Activated CD8-positive, alpha-beta memory T cell treated with anti-CD3 and anti-CD28 coated beads, Interleukin-2, amount 50 U/mL, for 1 hour (primary cell): ENCODE data around the gene HSD17B1.

Experiments used
- DNase-seq: peaks from one replicate; pipeline ENCODE4 v3.0.0-alpha.2; 2020; ENCODE audit errors: extremely low read depth

HSD17B1 gene

DNA sequence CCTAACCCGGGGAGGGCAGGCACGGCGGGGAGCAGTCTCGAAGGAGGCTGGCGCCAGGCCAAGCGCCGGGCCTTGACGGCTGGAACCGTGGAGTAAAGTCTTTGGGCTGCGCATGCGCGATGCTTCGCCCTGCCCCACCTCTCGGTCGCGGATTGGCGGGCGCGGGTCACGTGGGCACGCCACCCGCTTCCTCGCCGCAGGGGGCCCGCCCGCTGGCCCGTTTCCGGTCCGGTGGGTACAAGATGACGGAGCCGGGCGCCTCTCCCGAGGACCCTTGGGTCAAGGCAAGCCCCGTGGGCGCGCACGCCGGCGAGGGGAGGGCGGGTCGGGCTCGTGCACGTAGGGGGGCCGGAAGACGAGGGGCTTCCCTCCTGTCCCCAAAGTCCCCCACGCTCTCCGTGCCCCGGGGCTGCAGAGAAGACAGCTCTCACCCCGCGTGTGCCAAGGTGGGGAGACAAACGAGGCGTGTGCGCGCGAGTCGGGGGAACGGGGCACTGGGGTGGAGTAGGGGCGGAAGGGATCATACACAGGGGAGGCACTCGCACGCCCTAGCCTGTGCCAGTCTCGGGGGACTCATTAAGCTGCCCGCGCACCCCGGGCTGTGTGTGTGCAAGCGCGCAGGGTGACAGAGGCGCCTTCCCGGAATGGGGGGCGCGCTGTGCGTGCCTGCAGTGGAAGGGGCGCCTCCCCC lies 14.3 kb downstream of the HSD17B1 start, which contains the start of gene MLX:
Gene MLX, plus strand, starts transcription at position 218 of the 691 bp plus-strand sequence. Its CDS starts 25 bp downstream, at position 243.
- DNase-seq, result peak; percentile 78

DNA sequence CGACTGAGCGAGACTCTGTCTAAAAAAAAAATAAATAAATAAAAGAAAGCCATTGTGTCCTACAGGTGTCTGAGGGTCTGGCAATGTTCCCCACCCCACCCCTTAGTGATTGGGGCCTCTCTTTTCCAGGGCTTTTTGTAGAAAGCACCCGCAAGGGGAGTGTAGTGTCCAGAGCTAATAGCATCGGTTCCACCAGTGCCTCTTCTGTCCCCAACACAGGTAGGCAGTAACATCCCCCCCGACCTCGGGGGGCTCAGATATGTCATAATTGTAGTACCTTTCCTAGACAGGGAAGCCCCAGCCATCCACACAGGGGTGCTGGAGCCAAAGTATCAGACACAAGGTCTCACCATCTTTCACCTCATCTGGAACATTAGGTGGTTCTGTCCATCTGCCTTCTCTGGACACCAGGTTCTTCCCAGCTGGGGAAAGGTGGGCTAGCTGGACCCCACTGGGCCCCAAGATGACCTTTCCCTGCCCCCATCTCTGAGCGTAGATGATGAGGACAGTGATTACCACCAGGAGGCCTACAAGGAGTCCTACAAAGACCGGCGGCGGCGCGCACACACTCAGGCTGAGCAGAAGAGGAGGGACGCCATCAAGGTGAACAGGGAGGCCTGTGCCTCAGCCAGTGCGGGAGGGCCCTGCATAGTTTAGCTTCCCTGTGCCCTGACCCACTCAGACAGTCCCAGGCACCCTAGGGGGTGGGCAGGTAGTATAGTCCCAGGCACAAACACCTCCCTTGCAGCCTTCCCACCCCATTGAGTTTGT lies 15.8 kb downstream of the HSD17B1 start:
- DNase-seq, result no peak

DNA sequence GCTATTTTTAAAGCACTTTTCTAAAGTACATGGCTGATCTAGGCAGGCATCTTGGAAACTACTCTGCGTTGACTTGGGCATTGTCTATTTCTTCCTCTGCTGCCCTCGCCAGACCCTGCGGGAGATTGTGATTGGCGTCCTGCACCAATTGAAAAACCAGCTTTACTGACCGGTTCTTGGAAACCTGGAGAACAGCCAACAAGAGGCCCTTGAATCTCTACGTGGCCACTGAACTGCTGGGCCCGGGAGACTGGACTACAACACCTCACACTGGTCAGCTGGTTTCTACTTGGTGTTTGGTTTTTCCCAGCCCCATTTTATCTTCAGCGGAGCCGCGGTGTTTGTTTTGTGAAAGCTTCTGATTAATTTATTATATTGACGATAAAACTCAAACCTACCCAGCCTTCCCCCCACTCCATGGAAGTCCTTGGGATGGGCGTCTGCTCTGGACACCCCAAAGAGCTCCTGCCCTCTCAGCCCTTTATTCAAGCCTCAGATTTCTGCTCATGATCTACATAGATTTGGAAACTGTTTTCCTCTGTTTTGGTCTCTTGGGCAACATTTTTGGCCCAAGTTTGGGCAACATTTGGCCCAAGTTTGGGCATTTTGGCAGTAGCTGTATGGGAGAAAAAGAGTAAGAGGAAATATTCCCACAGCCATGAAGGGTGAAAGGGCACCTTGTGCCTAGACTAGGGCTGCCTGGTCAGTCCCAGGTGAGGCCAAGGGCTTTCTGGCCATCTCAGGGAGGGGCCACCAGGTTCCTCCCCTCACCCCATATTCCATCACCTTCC lies 18.9 kb downstream of the HSD17B1 start:
- DNase-seq, result no peak

DNA sequence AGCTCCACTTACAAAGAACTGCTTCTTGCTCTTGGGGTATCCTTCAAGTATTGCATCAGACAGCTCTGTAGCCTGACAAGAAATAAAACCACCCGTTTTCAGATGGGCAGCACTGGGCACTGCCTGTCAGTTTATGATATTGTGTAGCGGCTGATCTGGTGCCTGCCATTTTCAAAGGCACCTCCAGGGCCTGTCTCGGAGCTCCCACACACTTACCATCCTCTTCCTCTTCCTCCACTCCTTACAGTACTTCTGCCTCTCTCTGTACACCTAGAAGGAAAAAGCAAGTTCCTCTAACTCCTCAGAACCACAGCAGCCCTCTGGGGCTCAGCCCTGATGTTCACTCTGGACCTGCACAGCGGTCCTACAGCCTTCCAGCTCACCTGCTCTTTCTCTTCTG lies 20.4 kb downstream of the HSD17B1 start:
- DNase-seq, result no peak

GRCh38 chr17:42574463-42574862 lies 21.7 kb downstream of the HSD17B1 start:
- no peak for DNase-seq

DNA sequence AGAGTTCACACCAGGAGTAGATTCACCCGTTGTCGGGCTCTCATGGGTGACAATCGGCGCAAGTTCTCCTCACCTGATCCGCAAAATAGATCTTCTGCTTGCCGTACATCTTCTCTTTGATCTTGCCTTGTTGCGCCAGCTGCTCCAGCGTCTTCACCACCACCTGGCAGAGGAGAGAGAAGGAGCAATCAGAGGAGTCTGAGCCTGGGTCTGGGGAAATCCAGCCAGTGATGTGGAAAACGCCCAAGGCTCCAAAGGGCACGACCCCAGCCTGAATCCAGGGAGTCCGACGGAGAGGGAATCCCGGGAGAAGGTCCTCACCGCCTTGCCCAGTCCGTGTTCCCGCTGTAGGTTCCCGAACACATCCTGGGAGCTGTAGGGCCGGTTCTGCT lies 24.4 kb downstream of the HSD17B1 start:
- no peak for DNase-seq

- DNase-seq, result peak; percentile 66
Measured at GRCh38 chr17:42577532-42578281, 25.0 kb downstream of the HSD17B1 start, which contains the start of gene PSMC3IP. Gene PSMC3IP (minus strand): TSS chr17:42577729. CDS start chr17:42577686, 43 bp downstream.

- no peak for DNase-seq
Measured at GRCh38 chr17:42578282-42578869, 25.7 kb downstream of the HSD17B1 start.

- no peak for DNase-seq
Measured at GRCh38 chr17:42579794-42580551, 27.2 kb downstream of the HSD17B1 start.

DNA sequence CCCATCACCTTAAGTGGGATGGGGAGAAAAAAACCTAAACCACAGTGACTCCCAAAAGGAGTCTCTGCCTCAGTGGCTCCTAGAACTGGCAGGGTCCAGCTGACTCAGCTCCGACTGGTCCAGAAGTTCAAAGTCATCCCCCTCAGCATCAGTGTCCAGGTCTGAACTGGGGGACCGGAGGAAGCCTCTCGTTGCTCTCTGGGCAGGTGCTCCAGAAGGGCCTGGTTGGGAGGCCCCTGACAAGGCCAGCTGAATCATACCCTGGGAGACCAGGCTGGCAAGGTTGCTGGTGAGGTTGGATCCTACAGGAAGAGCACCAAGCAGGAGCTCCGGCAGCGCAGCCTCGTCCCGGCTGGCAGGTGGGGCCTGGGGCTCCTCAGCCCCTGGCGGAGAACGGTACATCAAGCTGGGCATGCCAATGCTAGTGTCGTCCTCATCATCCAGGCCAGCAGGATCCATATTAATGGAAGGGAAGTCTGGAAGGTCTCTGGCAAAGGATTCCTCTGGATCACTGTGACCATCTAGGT lies 29.1 kb downstream of the HSD17B1 start:
- no peak for DNase-seq

DNA sequence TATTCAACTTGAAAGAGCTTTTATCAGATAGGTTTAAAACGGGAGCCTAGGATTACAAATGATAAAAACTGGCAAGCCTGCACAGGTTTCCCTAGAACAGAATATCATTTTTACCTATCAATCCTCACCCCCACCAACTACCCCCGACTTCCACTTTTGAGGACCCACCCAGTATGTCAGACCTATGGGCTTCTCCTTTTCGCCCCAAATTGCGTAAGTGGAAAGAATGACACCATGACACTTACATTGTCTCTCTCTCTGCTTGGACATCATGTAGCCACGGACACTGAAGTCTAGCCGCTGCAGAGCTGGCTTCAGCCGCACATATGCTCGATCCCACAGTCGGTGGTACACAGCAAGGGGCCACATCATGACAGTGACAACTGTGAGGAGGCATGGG lies 32.2 kb downstream of the HSD17B1 start:
- DNase-seq, result no peak

DNA sequence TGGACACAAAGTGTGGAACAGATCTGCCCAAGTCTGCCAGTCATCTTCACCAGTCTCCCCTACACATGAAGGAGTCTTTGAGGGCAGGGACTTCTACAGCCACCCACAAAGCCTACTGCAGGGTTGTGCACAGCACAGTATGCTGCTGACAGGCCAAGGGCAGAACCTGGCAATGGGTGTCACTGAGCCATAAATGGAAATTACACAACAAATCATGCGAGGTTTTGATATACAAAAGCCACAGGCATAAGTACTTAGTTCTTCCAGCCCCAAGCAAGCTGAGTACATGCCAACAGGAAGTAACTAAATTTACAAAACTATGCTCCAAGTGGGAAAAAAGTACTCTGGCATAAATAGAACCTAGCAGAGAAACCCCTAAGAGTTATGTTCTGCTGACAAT lies 32.6 kb downstream of the HSD17B1 start:
- DNase-seq, result no peak

GRCh38 chr17:42586514-42587230 lies 33.9 kb downstream of the HSD17B1 start:
- DNase-seq, result no peak

DNA sequence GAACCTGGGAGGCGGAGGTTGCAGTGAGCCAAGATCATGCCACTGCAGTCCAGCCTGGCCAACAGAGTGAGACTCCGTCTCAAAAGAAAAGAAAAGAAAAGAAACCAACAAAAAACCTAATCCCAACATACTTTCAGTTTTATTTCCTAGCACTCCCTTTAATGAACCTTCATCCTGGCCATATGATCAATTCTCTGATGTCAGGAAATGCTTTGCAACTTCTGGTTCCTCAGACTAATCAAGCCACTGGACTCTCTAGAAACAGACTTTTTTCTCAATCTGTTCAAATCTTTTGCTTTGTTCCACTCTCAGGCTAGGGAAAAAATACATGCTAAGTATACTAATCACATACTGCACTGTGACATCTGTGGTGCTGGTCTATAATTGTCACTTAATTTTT lies 38.2 kb downstream of the HSD17B1 start:
- DNase-seq, result no peak

DNA sequence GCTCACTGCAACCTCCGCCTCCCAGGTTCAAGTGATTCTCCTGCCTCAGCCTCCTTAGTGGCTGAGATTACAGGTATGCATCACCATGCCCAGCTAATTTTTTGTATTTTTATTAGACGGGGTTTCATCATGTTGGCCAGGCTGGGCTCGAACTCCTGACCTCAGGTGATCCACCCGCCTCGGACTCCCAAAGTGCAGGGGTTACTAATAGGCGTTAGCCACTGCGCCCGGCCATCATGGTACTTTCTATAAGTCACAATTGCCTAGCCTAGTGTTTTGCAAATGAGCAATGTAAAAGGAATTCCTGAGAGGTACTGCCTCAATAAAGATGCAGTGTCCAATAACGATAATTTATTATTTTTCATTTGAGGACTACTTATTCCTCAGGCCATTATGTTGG lies 38.7 kb downstream of the HSD17B1 start:
- DNase-seq, result no peak

GRCh38 chr17:42596386-42596785 lies 43.7 kb downstream of the HSD17B1 start:
- DNase-seq, result no peak

DNA sequence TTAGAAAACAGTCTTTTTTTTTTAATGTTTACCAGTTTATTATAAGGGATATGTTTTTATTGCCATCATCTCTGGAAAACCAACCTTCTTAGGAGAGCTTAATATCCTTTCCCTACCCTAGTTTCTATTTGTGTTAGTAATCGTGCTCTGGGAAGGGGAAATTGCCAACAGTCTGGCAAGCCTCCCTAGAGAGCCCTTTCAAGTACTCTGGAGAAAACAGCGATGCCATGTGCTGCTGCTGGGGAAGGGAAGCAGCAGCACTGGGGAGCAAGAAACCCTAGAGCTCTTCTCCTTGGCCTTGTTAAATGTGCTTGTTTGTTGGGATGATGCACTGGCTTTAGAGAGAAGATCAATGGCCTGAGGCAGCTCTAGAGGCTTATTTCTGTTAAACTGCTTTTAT lies 46.2 kb downstream of the HSD17B1 start:
- no peak for DNase-seq

- no peak for DNase-seq
Measured at GRCh38 chr17:42603318-42603717, 50.6 kb downstream of the HSD17B1 start.
